Activated naive CD4-positive, alpha-beta T cell (primary cell): ENCODE results near the gene SRR.
"Not testable (repeated sequence)": the region's sequence is repeated elsewhere in the genome, so short reads cannot be mapped to it uniquely, and the experiment has no call there.

ENCODE experiments used
- DNase-seq, 4 experiments: peaks; one replicate each; lab custom pipeline; 2025; lab: John Stamatoyannopoulos, UW

Gene SRR

DNA sequence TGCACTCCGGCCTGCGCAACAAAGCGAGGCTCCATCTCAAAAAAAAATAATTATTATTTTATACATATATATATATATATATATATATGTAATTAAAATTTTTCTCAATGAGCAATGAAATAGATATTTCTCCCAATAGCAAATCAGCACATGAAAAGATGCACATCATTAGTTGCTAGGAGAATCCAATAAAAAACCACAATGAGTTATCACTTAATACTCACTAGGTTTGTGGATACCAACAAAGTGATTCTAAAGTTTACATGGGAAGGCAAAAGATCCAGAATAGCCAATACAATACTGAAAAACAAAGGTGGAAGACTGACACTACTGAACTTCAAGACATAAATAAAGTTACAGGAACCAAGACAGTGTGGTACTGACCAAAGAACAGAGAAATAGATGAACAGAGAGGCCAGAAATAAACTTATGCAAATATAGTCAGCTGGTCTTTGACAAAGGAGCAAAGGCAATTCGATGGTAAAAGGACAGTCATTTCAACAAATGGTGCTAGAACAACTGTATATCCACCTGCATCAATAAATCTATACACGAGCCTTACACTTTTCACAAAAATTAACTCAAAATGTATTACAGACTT is 13.8 kb upstream of the SRR start:
- no peak for DNase-seq

DNA sequence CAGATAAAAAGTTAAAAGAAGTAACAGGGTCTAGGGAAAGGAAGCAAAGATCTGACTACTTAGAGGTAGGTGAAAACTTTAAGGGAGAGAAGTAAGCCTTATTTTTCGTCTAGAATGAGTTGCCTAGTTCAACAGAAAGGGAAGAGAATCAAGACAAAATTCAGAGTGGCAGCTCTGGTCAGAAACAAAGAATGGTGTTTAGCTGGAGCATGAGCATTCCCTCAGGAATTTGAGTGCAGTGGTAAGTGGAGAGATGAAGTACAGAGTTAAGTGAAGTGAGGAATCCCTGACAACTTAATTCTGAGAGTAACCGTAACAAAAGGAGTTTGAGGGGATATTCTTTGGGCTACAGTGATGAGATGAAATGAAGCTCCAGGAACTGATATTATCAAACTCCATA is 11.7 kb upstream of the SRR start:
- DNase-seq, result no peak

DNA sequence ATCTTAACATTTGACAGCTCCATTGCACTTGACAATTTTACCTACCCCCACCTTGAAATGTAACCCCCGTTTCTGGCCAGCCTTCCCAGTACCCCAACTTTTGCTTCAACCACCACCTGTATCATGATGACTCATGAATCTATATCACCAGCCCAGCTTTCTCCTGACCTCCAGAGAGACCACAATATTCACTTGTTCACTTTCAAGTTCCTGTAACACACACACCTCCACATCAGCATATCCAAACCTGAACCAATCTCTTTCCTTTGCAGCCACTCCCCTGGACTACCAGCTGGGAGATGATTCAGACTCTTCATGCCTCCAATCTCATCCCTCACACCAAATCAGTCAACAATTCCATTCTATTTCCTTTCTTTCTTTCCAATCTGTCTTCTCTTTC is 8.2 kb upstream of the SRR start:
- no peak for DNase-seq

DNA sequence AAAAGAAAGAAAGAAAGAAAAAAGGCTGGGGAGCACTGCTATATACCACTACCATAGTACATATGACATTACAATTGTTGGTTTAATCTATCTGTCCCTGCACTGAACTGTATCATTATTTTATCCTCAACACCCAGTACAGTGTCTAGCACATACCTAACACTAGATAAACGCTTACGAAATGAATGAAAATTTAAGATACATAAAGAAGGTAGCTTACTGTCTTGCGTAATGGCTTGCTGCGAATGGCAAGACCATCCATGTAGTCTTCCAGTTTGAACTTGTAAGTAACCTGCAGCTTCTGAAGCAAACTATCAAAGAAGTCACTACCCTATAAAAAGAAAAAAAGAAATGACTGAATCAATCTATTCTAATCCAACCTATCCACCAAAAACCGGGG is 6.7 kb upstream of the SRR start:
- DNase-seq, result no peak

DNA sequence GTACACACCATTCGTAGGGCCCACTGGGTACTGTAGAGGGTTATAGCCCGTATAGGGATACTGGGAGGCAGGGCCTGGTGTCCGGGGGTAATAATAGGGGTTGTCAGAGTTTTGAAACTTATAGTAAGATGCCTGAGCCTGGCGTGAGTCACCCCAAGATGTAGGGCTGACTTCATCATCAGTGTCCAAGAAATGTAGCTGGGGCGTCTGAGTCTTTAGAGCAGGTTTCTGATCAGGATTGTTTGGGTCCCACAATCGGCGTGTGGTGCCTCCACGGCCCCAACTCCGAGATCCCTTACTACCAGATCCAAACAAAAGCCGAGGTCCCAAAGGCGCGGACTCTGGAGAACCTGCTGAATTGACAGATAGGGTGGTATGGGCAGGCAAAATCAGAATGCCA is 4.6 kb upstream of the SRR start:
- DNase-seq, result no peak

DNA sequence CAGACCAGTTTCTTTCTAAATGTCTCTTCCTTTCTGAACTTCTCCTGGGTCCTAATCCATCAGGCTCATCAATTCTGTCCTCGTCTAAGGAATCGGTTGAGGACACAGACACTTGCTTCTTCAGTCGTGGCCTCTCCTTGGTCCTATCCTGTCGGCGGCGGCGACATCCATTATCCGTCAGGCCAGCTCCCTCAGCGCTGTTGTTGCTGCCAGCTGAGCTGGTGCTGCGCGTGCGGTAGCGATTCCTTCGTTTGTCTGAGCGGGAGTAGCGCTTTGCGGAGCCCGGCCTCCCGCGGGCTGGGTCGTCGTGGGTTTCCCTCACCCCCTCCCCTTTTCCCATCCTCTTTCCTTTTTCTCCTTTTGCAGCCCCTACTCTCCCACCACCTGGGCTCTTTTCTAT is 4.0 kb upstream of the SRR start:
- no peak for DNase-seq

DNA sequence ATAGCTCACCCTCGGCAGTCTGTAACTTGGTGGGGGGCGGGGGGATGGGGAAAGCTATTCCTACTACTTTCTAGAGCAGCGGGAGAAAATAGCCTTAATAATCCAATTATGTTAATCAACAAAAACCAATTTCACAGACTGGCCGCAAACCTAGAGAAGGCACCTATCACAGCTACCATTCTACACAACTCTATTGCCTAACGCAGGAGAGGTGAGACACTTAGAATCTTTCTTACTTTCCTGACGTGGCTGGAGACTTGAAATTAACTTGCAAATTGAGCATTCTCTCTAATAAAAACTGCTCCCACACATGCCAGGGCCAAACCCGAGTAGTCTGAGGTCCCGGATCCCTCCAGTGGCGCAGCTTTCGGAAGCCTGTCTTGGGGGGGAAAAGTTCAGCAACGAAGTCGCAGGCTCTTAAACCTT is 959 bp upstream of the SRR start:
- DNase-seq, result no peak

DNA sequence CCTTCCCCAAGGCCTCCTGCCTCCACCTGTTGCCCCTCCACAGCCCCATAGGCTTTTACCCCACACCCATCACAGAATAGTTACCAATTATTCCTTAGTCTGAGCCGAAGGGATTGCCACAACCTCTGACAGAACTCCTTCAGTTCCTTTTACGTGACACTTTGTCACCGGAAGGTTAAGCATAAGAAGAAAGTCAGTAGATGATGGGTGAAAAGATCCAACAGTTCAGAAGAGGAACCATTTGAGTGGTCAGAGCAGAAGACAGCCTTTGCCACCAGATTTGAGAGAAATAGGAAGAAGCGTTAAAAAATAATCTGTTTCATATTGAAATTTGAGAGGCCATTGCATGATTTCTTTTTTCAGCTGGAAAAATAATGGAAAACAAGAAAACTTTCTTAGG is 1.2 kb downstream of the SRR start:
- DNase-seq, result no peak

DNA sequence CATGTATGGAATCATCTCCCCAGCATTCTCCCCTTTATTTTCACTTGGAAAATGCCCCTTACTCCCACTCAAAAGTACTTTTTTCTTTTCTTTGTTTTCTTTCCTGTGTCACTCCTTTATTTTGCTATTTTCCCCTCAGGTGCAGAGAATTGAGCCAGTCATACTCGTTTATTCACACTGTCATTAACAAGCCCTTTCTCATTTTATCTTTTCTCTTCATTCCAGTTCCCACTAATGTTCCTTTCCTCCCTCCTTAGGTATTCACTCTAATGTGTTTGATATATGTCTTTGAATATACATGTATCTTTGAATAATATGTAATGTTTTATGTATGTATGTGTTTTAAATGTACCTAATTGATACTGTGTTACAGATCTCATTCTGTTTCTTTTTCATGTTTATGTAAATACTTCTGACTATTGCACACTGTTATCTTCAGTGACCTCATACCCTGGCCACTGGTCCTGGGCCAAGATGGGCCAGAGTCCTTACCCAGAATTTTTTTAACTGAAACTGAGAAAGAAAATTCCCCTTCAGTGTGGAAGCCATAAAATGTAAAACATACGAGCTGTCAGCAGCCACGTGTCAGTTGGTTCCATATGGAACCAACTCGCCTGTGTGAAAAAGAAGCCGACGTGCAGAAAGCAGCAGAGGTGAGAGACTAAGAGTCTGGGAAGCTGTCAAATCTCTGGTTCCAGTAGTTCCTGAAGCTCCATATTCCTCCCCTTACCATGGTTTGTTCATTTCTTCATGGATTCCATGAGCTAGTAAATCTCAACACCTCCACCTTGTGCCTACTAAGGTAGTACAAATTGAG is 5.8 kb downstream of the SRR start:
- DNase-seq, result no peak

DNA sequence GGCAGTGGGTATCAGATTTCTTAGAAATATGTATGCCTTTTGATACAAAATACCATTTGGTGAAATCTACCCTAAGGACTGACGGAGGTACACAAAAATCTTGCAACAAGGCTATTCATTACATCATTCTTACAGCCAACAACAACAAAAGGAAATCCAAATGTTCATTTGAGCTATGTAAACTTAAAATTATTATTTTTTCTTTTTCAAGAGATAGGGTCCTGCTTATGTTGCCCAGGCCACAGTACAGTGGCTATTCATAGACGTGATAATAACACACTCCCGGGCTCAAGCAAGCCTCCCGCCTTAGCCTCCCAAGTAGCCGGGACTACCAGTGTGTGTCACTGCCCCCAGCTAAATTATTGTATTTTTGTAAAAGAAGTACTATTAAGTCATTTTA is 9.0 kb downstream of the SRR start:
- DNase-seq, result no peak

DNA sequence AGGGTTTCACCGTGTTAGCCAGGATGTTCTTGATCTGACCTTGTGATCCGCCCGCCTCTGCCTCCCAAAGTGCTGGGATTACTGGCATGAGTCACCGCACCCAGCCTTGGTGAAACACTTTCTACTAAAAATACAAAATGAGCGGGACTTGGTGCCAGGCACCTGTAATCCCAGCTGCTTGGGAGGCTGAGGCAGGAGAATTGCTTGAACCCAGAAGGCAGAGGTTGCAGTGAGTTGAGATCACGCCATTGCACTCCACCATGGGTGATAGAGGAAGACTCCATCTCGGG is 13.1 kb downstream of the SRR start:
- not testable (repeated sequence) for DNase-seq

DNA sequence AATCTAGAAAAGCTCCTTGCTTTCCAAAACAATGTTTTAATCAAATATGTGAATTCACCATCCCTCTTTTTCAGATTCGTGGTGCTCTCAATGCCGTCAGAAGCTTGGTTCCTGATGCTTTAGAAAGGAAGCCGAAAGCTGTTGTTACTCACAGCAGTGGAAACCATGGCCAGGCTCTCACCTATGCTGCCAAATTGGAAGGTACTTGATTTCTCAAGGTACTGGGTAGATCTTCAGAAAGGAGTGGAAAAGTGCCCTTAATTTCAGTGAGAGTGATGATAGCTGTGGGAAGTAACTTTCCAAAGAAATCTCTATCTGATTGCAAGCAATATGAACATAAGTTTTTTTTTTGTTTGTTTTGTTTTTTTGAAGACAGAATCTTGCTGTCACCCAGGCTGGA is 14.0 kb downstream of the SRR start:
- DNase-seq, result no peak

DNA sequence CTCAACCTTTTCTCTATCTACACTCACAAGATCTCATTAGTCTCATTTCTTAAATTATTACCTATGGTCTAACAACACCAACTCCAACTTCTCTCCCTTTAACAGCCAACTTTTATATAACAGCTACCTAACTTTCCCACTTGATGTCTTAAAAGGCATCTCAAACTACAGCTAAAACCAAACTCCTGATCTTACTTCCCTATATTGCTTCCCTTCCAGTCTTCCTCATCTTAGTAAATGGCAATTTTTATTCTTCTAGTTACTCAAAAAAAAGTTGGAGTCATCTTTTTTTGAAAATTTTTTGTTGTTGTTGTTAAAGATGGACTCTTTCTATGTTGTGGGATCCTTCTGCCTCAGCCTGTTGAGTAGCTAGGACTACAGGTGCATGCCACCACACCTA is 15.3 kb downstream of the SRR start:
- DNase-seq, result no peak

DNA sequence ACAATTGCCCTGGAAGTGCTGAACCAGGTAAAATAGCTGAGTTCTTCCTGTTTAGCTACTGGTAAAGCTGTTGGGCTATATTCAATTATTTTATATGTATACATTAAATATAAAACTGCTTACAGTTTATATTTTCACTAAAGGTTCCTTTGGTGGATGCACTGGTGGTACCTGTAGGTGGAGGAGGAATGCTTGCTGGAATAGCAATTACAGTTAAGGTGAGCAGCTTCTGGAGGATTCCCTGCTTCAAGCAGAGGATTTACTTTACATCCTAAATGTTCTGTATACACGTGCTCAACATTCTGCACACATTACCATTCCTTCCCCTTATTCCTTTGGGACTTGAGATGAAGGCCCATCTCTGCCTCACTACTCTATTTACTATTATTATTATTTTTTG is 17.6 kb downstream of the SRR start:
- DNase-seq, result no peak

DNA sequence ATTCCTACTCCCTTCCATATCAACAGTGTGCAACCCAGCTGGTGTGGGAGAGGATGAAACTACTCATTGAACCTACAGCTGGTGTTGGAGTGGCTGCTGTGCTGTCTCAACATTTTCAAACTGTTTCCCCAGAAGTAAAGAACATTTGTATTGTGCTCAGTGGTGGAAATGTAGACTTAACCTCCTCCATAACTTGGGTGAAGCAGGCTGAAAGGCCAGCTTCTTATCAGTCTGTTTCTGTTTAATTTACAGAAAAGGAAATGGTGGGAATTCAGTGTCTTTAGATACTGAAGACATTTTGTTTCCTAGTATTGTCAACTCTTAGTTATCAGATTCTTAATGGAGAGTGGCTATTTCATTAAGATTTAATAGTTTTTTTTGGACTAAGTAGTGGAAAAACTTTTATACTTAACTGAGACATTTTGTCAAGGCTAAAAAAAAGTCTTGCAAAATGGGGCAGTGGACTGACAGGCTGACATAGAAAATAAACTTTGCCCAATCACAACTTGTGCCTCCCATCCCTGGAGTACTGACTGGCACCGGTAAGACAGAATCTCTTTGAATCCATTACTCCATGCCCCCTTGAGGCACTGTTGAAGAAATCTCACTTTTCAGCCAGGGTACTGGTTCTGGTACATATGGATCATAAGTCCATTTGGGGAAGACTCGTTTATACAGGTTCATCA is 20.0 kb downstream of the SRR start:
- no peak for DNase-seq

DNA sequence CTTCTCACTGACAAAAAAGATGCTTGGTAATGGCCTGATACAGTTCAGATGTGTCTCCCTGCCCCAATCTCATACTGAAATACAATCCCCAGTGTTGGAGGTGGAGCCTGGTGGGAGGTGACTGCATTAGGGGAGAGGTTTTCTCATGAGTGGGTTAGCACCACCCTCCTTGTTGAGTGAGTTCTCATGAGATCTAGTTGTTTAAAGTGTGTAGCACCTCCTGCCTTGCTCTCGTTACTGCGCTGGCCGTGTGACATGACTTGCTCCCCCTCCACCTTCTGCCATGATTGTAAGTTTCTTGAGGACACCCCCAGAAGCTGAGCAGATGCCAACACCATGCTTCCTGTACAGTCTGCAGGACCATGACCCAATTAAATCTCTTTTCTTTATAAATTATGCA is 27.6 kb downstream of the SRR start:
- DNase-seq, result no peak

DNA sequence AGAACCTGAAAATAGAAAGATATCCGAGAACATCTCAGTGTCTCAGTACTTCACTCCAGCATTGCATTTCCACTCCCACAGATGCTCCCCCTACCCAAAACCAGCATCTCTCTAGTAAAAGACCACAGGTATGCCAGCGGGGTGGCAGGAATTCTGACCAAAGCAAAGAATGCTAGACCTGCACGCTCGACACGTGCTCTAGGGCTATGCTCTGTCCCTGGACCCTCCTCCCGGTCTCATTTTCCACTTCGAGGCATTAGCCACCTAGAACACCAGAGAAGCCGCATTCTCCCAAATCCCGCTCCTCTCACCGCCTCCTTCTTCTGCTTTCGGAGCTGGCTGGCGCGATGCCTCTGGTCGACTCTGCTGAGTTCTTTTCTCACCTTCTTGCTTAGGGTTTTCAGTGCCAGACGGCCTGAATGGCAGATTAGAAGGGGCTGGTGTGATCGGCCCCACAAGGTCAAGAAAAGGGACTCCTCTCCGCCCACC is 32.0 kb downstream of the SRR start:
- DNase-seq, result no peak

DNA sequence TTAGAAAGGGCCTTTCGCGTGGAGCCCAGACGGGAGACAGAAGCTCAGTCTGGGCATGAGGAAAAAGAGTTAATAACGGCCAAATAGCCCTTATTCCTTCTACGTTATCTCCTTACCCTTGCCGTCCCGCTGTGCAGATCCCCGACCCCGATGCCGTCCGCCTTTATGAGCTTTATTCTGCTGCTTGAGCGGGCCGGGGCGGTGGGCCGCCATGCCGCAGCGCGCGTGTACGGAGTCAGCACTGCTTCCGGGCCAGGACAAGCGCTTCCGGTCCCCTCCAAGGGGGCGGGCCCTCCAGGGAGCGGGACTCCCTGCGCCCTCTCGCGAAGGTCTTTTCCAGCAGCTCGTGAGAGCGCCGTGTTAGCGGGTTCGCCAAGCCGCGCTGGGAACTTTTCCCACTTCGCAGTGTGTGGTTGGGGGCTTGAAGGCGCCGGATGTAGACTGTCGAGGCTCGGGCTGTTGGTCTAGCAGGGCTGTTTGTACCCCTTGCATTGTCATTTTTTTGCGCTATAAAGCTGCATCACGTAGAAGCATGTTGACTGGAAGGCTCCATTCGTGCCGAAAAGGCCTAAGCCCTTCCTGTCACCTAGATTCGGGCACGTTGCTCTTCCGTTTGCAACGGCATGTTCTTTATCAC is 32.6 kb downstream of the SRR start, which contains the start of gene TSR1:
TSS of gene TSR1 (minus strand) at position 243 of the 637 bp plus-strand sequence. CDS start at position 213, 30 bp downstream.
- peak; percentile 63 to 87 (median 74) for DNase-seq

DNA sequence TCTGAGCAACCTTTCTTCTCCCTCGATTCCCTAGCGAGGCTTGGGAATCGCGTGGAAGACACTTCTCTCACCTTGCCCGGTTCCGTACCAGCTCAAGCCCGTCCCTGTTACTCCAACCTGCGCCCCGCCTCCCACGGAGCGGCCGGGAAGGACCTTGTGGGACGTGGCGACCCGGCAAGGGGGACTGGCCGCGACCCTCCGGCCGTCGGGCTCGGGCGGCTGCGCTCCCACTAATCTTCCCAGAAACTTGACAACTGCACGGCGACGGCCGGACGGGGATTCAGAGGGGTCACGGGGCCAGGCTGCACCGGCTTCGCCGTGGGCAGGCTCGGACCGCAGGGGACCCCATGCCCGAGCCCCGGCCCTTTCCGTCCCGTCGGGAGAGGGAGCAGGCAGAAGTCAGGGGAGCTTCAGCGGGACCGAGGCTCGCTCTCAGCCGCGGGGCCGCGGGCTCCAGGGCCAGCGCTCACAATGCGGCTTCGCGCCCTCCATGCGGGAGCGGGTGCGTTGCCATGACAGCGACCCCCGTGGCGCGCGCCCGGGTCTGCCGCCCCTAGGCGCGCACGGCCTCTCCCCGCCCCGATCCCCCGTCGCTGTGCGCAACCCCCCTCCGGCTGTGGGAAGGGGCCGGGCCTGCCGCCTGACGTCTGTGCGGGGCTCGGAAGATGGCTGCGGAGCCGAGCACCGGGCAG is 33.2 kb downstream of the SRR start, which contains the start of gene SGSM2:
TSS of gene SGSM2 (plus strand) at position 650 of the 692 bp plus-strand sequence. CDS start 188 bp downstream, outside the sequence.
- peak; percentile 15 to 72 (median 41) for DNase-seq

DNA sequence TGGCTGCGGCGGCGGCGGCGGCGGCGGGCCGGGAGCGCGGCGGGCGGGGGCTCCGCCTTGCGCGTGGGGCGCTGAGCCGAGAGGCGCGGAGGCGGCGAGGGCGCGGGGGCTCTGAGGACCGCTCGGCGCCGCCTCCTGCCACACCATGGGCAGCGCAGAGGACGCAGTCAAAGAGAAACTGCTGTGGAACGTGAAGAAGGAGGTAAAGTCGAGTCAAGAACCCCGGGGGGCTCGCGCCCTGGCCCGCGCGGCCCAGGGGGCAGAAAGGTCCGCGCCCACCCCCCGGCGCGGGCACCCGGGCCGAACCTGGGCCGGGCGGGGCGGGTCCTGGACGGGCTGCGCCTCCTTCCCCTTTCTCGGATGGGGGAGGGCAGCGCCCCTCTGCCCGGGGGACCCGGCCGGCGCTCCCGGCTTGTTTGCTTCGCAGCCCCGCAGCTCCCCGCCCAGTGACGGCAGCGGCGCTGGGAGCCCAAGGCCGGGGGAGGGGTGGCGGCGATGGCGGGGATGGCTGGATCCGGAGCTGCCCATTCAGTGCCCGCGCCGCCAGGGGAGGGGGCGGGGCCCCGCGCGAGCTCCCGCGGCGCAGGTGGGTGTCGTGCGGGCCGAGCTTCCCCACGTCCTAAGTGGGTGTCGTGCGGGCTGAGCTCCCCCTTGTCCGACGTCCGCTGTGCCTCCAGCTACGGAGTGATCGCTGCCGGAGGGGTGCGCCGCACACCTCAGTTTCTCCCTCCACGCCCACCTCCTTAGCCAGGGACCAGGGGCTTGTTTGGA is 34.0 kb downstream of the SRR start:
- DNase-seq, result peak in 2 of 4 experiments; percentile 9 to 38

DNA sequence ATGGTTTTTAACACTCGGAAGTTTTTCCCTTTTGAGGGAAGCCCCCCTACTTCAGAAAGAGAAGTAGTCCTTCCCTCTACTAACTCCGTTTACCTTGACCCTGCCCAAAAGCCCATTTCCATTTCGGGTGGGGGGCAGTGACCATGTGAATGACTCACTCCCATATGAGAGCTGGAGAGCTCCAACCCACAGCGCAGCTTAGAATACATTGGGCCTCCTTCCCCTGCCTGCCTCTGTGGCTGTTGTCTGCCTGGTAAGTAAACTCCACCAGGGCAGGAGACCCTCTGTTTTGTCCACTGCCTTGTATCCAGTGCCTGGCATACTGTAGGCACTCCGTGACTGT is 34.5 kb downstream of the SRR start:
- no peak for DNase-seq
